Superior temporal gyrus (tissue), 1 donor: ENCODE data around the gene FCRLB.
"Not testable (repeated sequence)": the region's sequence is repeated elsewhere in the genome, so short reads cannot be mapped to it uniquely, and the experiment has no call there.

ENCODE experiments used
- DNase-seq: peaks from one replicate; pipeline ENCODE4 v3.0.0-alpha.2; 2016; ENCODE audit errors: extremely low spot score

Gene FCRLB

GRCh38 chr1:161740921-161741320, 19.6 kb downstream of the FCRLB start:
- no peak for DNase-seq

GRCh38 chr1:161743231-161743630, 21.9 kb downstream of the FCRLB start:
- DNase-seq = no peak

- no peak for DNase-seq
Observed at GRCh38 chr1:161747801-161748200, 26.5 kb downstream of the FCRLB start.

- peak; percentile 91 for DNase-seq
Observed at GRCh38 chr1:161749509-161750407, 28.4 kb downstream of the FCRLB start, which contains the start of gene DUSP12. Gene DUSP12, plus strand, starts transcription at chr1:161749786. Its CDS starts 16 bp downstream, at chr1:161749802.

GRCh38 chr1:161763522-161764098, 42.3 kb downstream of the FCRLB start:
- DNase-seq = no peak

GRCh38 chr1:161766102-161766981, 45.0 kb downstream of the FCRLB start, which contains the start of gene ATF6:
Gene ATF6, plus strand, starts transcription at chr1:161766320. Its CDS starts 41 bp downstream, at chr1:161766361.
- peak; percentile 94 for DNase-seq

- DNase-seq = no peak
Observed at GRCh38 chr1:161768461-161768860, 47.1 kb downstream of the FCRLB start.

GRCh38 chr1:161768986-161769672, 47.8 kb downstream of the FCRLB start:
- DNase-seq = no peak

- DNase-seq = not testable (repeated sequence)
Observed at GRCh38 chr1:161769673-161770045, 48.3 kb downstream of the FCRLB start.

GRCh38 chr1:161770250-161770649, 48.9 kb downstream of the FCRLB start:
- DNase-seq = no peak

- DNase-seq = no peak
Observed at GRCh38 chr1:161771161-161771560, 49.8 kb downstream of the FCRLB start.

- DNase-seq = no peak
Observed at GRCh38 chr1:161771973-161772372, 50.6 kb downstream of the FCRLB start.

- DNase-seq = no peak
Observed at GRCh38 chr1:161772397-161772796, 51.1 kb downstream of the FCRLB start.

- DNase-seq = no peak
Observed at GRCh38 chr1:161773791-161774190, 52.4 kb downstream of the FCRLB start.

- DNase-seq = no peak
Observed at GRCh38 chr1:161777261-161777660, 55.9 kb downstream of the FCRLB start.
